ENCODE measurements around the gene KCNJ16. TPM values are rescaled to one million over a fixed set of nuclear protein-coding genes. Genes with fewer than 3 reads are reported as not detected.

KCNJ16 gene
- total RNA-seq, 2 experiments from 2014 or later, result not detected

DNA sequence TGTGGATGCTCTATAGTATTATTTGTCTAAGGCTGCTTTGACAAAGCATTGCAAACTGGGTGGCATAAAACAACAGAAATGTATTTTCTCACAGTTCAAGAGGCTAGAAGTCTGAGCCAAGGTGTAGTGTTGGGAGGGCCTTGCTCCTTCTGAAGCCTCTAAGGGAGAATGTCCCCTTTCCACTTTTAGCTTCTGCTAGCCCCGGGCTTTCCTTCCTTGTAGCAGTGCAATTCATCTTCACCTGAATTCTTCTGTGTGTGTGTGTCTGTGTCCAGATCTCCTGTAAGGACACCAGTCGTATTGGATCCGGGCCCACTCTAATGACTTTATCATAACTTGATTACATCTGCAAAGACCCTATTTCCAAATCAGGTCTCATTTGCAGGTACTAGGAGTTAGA, 18.1 kb downstream of the KCNJ16 start:
- Mint-ChIP-seq H3K9me3 (no peaks in the 10 kb centered on the region), H3K27me3 (no peaks in the 10 kb centered on the region), H3K4me3 (no peak overlapping the region), H3K36me3 (ENCODE audit: low read depth) (no peaks in the 10 kb centered on the region), H3K4me1 (ENCODE audit: low read depth) (no peaks in the 10 kb centered on the region), H3K27ac (no peak overlapping the region)
- H3K36me3 ChIP-seq (ENCODE audit: insufficient read depth, low read length), result no peaks in the 10 kb centered on the region
- CTCF ChIA-PET, result no interaction called here
- DNase-seq, result no peak
- POLR2A ChIA-PET, result no interaction called here
- H3K27ac ChIP-seq (ENCODE audit: low read depth in 1 of 2, low read length in 2 of 2), result no peak overlapping the region
- H3K4me3 ChIP-seq (ENCODE audit: low read length), result no peak overlapping the region
- H3K9me3 ChIP-seq (ENCODE audit: control insufficient read depth in 1 of 2, insufficient read depth in 1 of 2, low read length in 2 of 2), result no peaks in the 10 kb centered on the region
- H3K4me1 ChIP-seq (ENCODE audit: insufficient read depth, low read length), result no peaks in the 10 kb centered on the region
- no peaks in the 10 kb centered on the region for H3K27me3 ChIP-seq (ENCODE audit: control insufficient read depth in 1 of 2, insufficient read depth in 2 of 2, low read length in 2 of 2)
- ATAC-seq (ENCODE audit: poor library complexity), result no peak
- TF ChIP-seq, protein P1, sequence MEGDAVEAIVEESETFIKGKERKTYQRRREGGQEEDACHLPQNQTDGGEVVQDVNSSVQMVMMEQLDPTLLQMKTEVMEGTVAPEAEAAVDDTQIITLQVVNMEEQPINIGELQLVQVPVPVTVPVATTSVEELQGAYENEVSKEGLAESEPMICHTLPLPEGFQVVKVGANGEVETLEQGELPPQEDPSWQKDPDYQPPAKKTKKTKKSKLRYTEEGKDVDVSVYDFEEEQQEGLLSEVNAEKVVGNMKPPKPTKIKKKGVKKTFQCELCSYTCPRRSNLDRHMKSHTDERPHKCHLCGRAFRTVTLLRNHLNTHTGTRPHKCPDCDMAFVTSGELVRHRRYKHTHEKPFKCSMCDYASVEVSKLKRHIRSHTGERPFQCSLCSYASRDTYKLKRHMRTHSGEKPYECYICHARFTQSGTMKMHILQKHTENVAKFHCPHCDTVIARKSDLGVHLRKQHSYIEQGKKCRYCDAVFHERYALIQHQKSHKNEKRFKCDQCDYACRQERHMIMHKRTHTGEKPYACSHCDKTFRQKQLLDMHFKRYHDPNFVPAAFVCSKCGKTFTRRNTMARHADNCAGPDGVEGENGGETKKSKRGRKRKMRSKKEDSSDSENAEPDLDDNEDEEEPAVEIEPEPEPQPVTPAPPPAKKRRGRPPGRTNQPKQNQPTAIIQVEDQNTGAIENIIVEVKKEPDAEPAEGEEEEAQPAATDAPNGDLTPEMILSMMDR (IDR thresholded peaks at IDR 0.05), result no peak
- intact Hi-C loops (cut with DNase I, micrococcal nuclease), result no loop called here

- POLR2A ChIA-PET, result no interaction called here
- Histone ChIP-seq H3K9me3 (ENCODE audit: control insufficient read depth in 1 of 2, insufficient read depth in 1 of 2, low read length in 2 of 2) (no peaks in the 10 kb centered on the region), H3K4me3 (ENCODE audit: low read length) (no peak overlapping the region), H3K27ac (ENCODE audit: low read depth in 1 of 2, low read length in 2 of 2) (no peak overlapping the region), H3K4me1 (ENCODE audit: insufficient read depth, low read length) (no peaks in the 10 kb centered on the region), H3K27me3 (ENCODE audit: control insufficient read depth in 1 of 2, insufficient read depth in 2 of 2, low read length in 2 of 2) (no peaks in the 10 kb centered on the region), H3K36me3 (ENCODE audit: insufficient read depth, low read length) (no peaks in the 10 kb centered on the region)
- no peaks in the 10 kb centered on the region for H3K9me3 Mint-ChIP-seq
- H3K27me3 Mint-ChIP-seq, result no peaks in the 10 kb centered on the region
- DNase-seq (no peak), ATAC-seq (ENCODE audit: poor library complexity) (no peak)
- intact Hi-C loops (cut with DNase I, micrococcal nuclease), result no loop called here
- TF ChIP-seq, protein P1 (IDR thresholded peaks at IDR 0.05), result no peak
- H3K36me3 Mint-ChIP-seq (ENCODE audit: low read depth), result no peaks in the 10 kb centered on the region
- no peaks in the 10 kb centered on the region for H3K4me1 Mint-ChIP-seq (ENCODE audit: low read depth)
- H3K4me3 Mint-ChIP-seq, result no peak overlapping the region
- CTCF ChIA-PET, result no interaction called here
- H3K27ac Mint-ChIP-seq, result no peak overlapping the region
These were observed 20.4 kb downstream of the KCNJ16 start for GRCh38 chr17:70095455-70095854.

DNA sequence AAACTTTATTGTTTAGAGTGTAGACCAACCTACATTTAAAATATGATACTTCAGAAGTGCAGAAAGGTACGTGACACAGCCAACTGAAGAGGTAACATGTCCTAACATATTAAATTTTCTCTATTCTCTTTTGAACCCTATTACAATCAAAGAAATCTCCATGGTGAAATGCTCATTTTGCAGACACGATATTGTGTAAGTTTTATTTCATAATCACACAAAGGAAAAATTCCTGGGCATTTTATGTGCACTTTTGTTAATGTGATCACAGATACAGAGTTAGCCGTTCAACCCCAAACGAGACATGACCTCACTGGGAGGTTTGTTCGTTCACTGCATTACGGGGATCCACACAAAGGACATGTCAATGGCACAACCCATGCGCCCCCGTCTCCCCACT, 21.8 kb downstream of the KCNJ16 start:
- no peaks in the 10 kb centered on the region for H3K9me3 Mint-ChIP-seq
- H3K4me1 ChIP-seq (ENCODE audit: insufficient read depth, low read length), result no peaks in the 10 kb centered on the region
- ATAC-seq (ENCODE audit: poor library complexity) (no peak), DNase-seq (no peak)
- H3K9me3 ChIP-seq (ENCODE audit: control insufficient read depth in 1 of 2, insufficient read depth in 1 of 2, low read length in 2 of 2), result no peaks in the 10 kb centered on the region
- H3K27ac Mint-ChIP-seq, result no peak overlapping the region
- TF ChIP-seq, protein P1 (IDR thresholded peaks at IDR 0.05), result no peak
- CTCF ChIA-PET, result no interaction called here
- H3K4me3 ChIP-seq (ENCODE audit: low read length), result no peak overlapping the region
- no peaks in the 10 kb centered on the region for H3K27me3 ChIP-seq (ENCODE audit: control insufficient read depth in 1 of 2, insufficient read depth in 2 of 2, low read length in 2 of 2)
- H3K4me3 Mint-ChIP-seq, result no peak overlapping the region
- no peaks in the 10 kb centered on the region for H3K27me3 Mint-ChIP-seq
- intact Hi-C loops (cut with DNase I, micrococcal nuclease), result no loop called here
- no peaks in the 10 kb centered on the region for H3K36me3 Mint-ChIP-seq (ENCODE audit: low read depth)
- POLR2A ChIA-PET, result no interaction called here
- no peaks in the 10 kb centered on the region for H3K4me1 Mint-ChIP-seq (ENCODE audit: low read depth)
- H3K27ac ChIP-seq (ENCODE audit: low read depth in 1 of 2, low read length in 2 of 2), result no peak overlapping the region
- no peaks in the 10 kb centered on the region for H3K36me3 ChIP-seq (ENCODE audit: insufficient read depth, low read length)

Measured in CD4-positive, alpha-beta T cell (primary cell).